H1 (cell line): ENCODE data around the gene XKR8. TPM values are rescaled to one million over a fixed set of nuclear protein-coding genes. Genes with fewer than 3 reads are reported as not detected.

Source experiments
- CTCF ChIA-PET: fragments of 300-600 bp; sonication (Branson Sonifier 250); formaldehyde crosslinking; loops from one replicate; lab custom pipeline; 2021; ENCODE audit not compliant: partially characterized antibody; lab: Charles Lee
- POLR2A ChIA-PET: fragments of 300-600 bp; sonication (Branson Sonifier 250); formaldehyde crosslinking; loops from one replicate; lab custom pipeline; 2021; ENCODE audit warnings: inconsistent platforms; ENCODE audit not compliant: partially characterized antibody; lab: Charles Lee
- DNase-seq, 2 experiments: peaks; one replicate each; pipeline versions ENCODE4 v3.0.0 to v3.0.0-alpha.2; 2010 to 2022; ENCODE audit warnings: low spot score in 2 of 2, low read depth in 1 of 2, mixed read lengths in 1 of 2
- FAIRE-seq: peaks from 2 replicates; lab custom pipeline; 2011; peaks lifted over from hg19 to GRCh38; lab: Jason Lieb, UNC
- H2AFZ ChIP-seq: 2 replicates; pipeline ENCODE4 v1.8.1; 2012; ENCODE audit warnings: low read length, inconsistent platforms
- H2AK5ac ChIP-seq: 2 replicates; pipeline ENCODE4 v1.6.1; 2013; ENCODE audit warnings: low read depth, low read length
- H2BK120ac ChIP-seq: replicated peaks from 2 replicates; pipeline ENCODE3; 2013; ENCODE audit warnings: low read depth, low read length, inconsistent platforms
- H2BK12ac ChIP-seq: 2 replicates; pipeline ENCODE4 v1.6.1; 2013; ENCODE audit warnings: low read depth, low read length
- H2BK15ac ChIP-seq: 2 replicates; pipeline ENCODE4 v1.6.1; 2013; ENCODE audit warnings: low read length
- H2BK20ac ChIP-seq: 2 replicates; pipeline ENCODE4 v1.6.1; 2013; ENCODE audit warnings: low read length
- H2BK5ac ChIP-seq: 2 replicates; pipeline ENCODE4 v1.6.1; 2013; ENCODE audit warnings: low read depth, low read length
- H3K14ac ChIP-seq: 2 replicates; pipeline ENCODE4 v1.6.1; 2013; ENCODE audit warnings: inconsistent platforms; ENCODE audit not compliant: insufficient read length
- H3K18ac ChIP-seq: 2 replicates; pipeline ENCODE4 v1.6.1; 2013; ENCODE audit warnings: low read length; ENCODE audit errors: extremely low read depth
- H3K23ac ChIP-seq: 2 replicates; pipeline ENCODE4 v1.6.1; 2013; ENCODE audit warnings: inconsistent platforms; ENCODE audit not compliant: insufficient read length
- H3K23me2 ChIP-seq: 2 replicates; pipeline ENCODE4 v1.6.1; 2013; ENCODE audit warnings: low read depth, low read length
- H3K27ac ChIP-seq: 2 replicates; pipeline ENCODE4 v1.6.1; 2011; ENCODE audit warnings: low read depth, low read length, inconsistent platforms
- H3K27me3 ChIP-seq, 4 experiments: replicated peaks in 1 of 4; 1 replicate in 1 of 4; 2 replicates in 3 of 4; pipeline versions ENCODE4 v1.6.1 to v1.8.1; 2011 to 2013; ENCODE audit warnings: low read length in 3 of 4, mild to moderate bottlenecking in 3 of 4, inconsistent platforms in 2 of 4, mixed read lengths in 2 of 4, moderate library complexity in 1 of 4; ENCODE audit not compliant: control insufficient read depth in 3 of 4, insufficient read depth in 3 of 4; ENCODE audit errors: extremely low read depth in 1 of 4
- H3K36me3 ChIP-seq, 4 experiments: 2 replicates each; pipeline versions ENCODE4 v1.6.1 to v1.8.1; 2011 to 2013; ENCODE audit warnings: mild to moderate bottlenecking in 4 of 4, low read length in 3 of 4, moderate library complexity in 2 of 4, control low read depth in 1 of 4, inconsistent platforms in 1 of 4; ENCODE audit not compliant: insufficient read depth in 4 of 4, control insufficient read depth in 2 of 4
- H3K4ac ChIP-seq: replicated peaks from 2 replicates; pipeline ENCODE3; 2013; ENCODE audit warnings: low read length, low read depth, mixed read lengths, inconsistent platforms; ENCODE audit not compliant: insufficient read length
- H3K4me1 ChIP-seq, 4 experiments: replicated peaks in 1 of 4; 1 replicate in 1 of 4; 2 replicates in 3 of 4; pipeline versions ENCODE4 v1.6.1 to v1.8.1; 2011 to 2013; ENCODE audit warnings: low read length in 3 of 4, inconsistent platforms in 2 of 4, mixed read lengths in 1 of 4; ENCODE audit not compliant: insufficient read depth in 4 of 4, control insufficient read depth in 3 of 4
- H3K4me2 ChIP-seq, 2 experiments: 2 replicates each; pipeline versions ENCODE4 v1.6.1 to v1.8.1; 2011 to 2013; ENCODE audit warnings: low read depth in 2 of 2, low read length in 2 of 2, control low read depth in 1 of 2, inconsistent platforms in 1 of 2, mild to moderate bottlenecking in 1 of 2; ENCODE audit not compliant: insufficient read depth in 1 of 2
- H3K4me3 ChIP-seq, 4 experiments: fragments of 200-600, 300-600 bp in 1 of 4; sonication (generic), shearing (Covaris generic), sonication (Bioruptor Twin) in 1 of 4; 2 replicates each; pipeline versions ENCODE4 v1.5.1 to v1.8.1; 2011 to 2016; ENCODE audit warnings: low read length in 4 of 4, low read depth in 3 of 4, control low read depth in 2 of 4, inconsistent platforms in 2 of 4, mild to moderate bottlenecking in 2 of 4, mixed read lengths in 1 of 4, moderate library complexity in 1 of 4; ENCODE audit not compliant: insufficient read depth in 2 of 4; ENCODE audit errors: extremely low read depth in 1 of 4
- H3K56ac ChIP-seq: replicated peaks from 2 replicates; pipeline ENCODE3; 2013; ENCODE audit warnings: low read depth, mild to moderate bottlenecking, mixed read lengths, low read length, inconsistent platforms; ENCODE audit not compliant: insufficient read length
- H3K79me1 ChIP-seq: 2 replicates; pipeline ENCODE4 v1.6.1; 2013; ENCODE audit warnings: low read depth, low read length, control low read depth
- H3K79me2 ChIP-seq, 2 experiments: 2 replicates each; pipeline versions ENCODE4 v1.6.1 to v1.8.1; 2012 to 2013; ENCODE audit warnings: low read length in 2 of 2, mild to moderate bottlenecking in 2 of 2, inconsistent platforms in 1 of 2; ENCODE audit not compliant: insufficient read depth in 2 of 2, control insufficient read depth in 1 of 2
- H3K9ac ChIP-seq, 4 experiments: replicated peaks in 1 of 4; 1 replicate in 1 of 4; 2 replicates in 3 of 4; pipeline versions ENCODE4 v1.6.1 to v1.8.1; 2011 to 2013; ENCODE audit warnings: low read depth in 3 of 4, low read length in 3 of 4, control low read depth in 2 of 4, mild to moderate bottlenecking in 2 of 4, moderate library complexity in 2 of 4, inconsistent platforms in 1 of 4; ENCODE audit errors: extremely low read depth in 1 of 4
- H3K9me3 ChIP-seq, 2 experiments: 2 replicates each; pipeline versions ENCODE4 v1.6.1 to v1.8.1; 2012 to 2013; ENCODE audit warnings: mild to moderate bottlenecking in 2 of 2, moderate library complexity in 2 of 2, control low read depth in 1 of 2, inconsistent platforms in 1 of 2, low read depth in 1 of 2, low read length in 1 of 2, mixed read lengths in 1 of 2; ENCODE audit not compliant: insufficient read depth in 2 of 2
- H4K20me1 ChIP-seq, 2 experiments: replicated peaks in 1 of 2; 2 replicates each; pipeline versions ENCODE3 to v1.8.1; 2011 to 2013; ENCODE audit warnings: inconsistent platforms in 2 of 2, low read length in 2 of 2, mild to moderate bottlenecking in 1 of 2; ENCODE audit not compliant: insufficient read depth in 2 of 2, control insufficient read depth in 1 of 2
- H4K5ac ChIP-seq: 2 replicates; pipeline ENCODE4 v1.6.1; 2013; ENCODE audit warnings: low read length, low read depth, mixed read lengths, inconsistent platforms; ENCODE audit not compliant: insufficient read length
- H4K8ac ChIP-seq: 2 replicates; pipeline ENCODE4 v1.8.0; 2013; ENCODE audit warnings: mild to moderate bottlenecking, moderate library complexity, low read length, inconsistent platforms; ENCODE audit not compliant: insufficient read depth; ENCODE audit errors: extremely low read depth
- H4K91ac ChIP-seq: replicated peaks from 2 replicates; pipeline ENCODE3; 2013; ENCODE audit warnings: low read length, mixed read lengths, inconsistent platforms; ENCODE audit not compliant: insufficient read length
- ATF3 ChIP-seq: IDR thresholded peaks from 2 replicates; pipeline ENCODE4 v1.6.1; 2011; ENCODE audit warnings: low read depth, mild to moderate bottlenecking, low read length; ENCODE audit not compliant: insufficient read depth
- CTBP2 ChIP-seq: IDR thresholded peaks from 2 replicates; pipeline ENCODE4 v1.7.0; 2011; ENCODE audit warnings: borderline replicate concordance, mild to moderate bottlenecking, moderate library complexity, mixed read lengths, low read length; ENCODE audit not compliant: insufficient read depth, insufficient read length
- E2F6 ChIP-seq: IDR thresholded peaks from 2 replicates; pipeline ENCODE4 v1.6.1; 2012; ENCODE audit warnings: inconsistent platforms
- EP300 ChIP-seq, 2 experiments: IDR thresholded peaks; 1 replicate in 1 of 2; 2 replicates in 1 of 2; pipeline ENCODE4 v1.6.1; 2011 to 2012; ENCODE audit warnings: low read depth in 2 of 2, low read length in 2 of 2, mild to moderate bottlenecking in 2 of 2, borderline replicate concordance in 1 of 2, inconsistent platforms in 1 of 2, moderate library complexity in 1 of 2
- KDM1A ChIP-seq: fragments of 200-600, 300-600 bp; sonication (generic); IDR thresholded peaks from 2 replicates; pipeline ENCODE4 v1.7.1; 2016; ENCODE audit warnings: mild to moderate bottlenecking, low read length, borderline replicate concordance
- NANOG ChIP-seq: IDR thresholded peaks from 2 replicates; pipeline ENCODE4 v1.6.1; 2011; ENCODE audit warnings: low read length, low read depth, mild to moderate bottlenecking, inconsistent platforms; ENCODE audit not compliant: insufficient read depth, poor library complexity, severe bottlenecking
- POLR2AphosphoS5 ChIP-seq: IDR thresholded peaks from 2 replicates; pipeline ENCODE4 v1.6.1; 2011; ENCODE audit warnings: low read depth, low read length
- POU5F1 ChIP-seq: IDR thresholded peaks from 2 replicates; pipeline ENCODE4 v1.6.1; 2011; ENCODE audit warnings: low read depth, mild to moderate bottlenecking, low read length, moderate library complexity
- RXRA ChIP-seq: IDR thresholded peaks from 2 replicates; pipeline ENCODE4 v1.6.1; 2011; ENCODE audit warnings: low read depth, mild to moderate bottlenecking, low read length, moderate library complexity; ENCODE audit not compliant: insufficient read depth
- SAP30 ChIP-seq: fragments of 300-600 bp; sonication (generic); IDR thresholded peaks from 2 replicates; pipeline ENCODE4 v1.7.1; 2012; ENCODE audit warnings: low read length, moderate library complexity, mild to moderate bottlenecking, inconsistent platforms; ENCODE audit not compliant: insufficient read depth, insufficient replicate concordance
- SP1 ChIP-seq: IDR thresholded peaks from 2 replicates; pipeline ENCODE4 v1.6.1; 2011; ENCODE audit warnings: low read depth, low read length
- SP4 ChIP-seq: IDR thresholded peaks from 2 replicates; pipeline ENCODE4 v1.6.1; 2012; ENCODE audit warnings: low read length, inconsistent platforms
- TBP ChIP-seq: IDR thresholded peaks from 2 replicates; pipeline ENCODE4 v1.6.1; 2011; ENCODE audit warnings: low read depth, low read length, improper control_type of control experiment
- WGBS, 2 experiments: shearing (Covaris generic) in 1 of 2; methylation state at CpG; one replicate each; pipeline versions ENCODE4 v1.1.6 to v1.1.7; 2013 to 2015; ENCODE audit warnings: low lambda C conversion rate in 2 of 2, mixed read lengths in 2 of 2, inconsistent platforms in 1 of 2, low coverage in 1 of 2, missing lambda C conversion rate in 1 of 2; ENCODE audit not compliant: insufficient replicate concordance in 2 of 2, insufficient coverage in 1 of 2, insufficient read length in 1 of 2; ENCODE audit errors: extremely low coverage in 1 of 2, missing lambda C conversion rate in 1 of 2; 5-methylcytosine and 5-hydroxymethylcytosine counted together
- polyA plus RNA-seq, 7 experiments: library from polyadenylated mRNA; depleted of rRNA in 3 of 7; stranded (reverse) in 5 of 7; unstranded in 2 of 7; fragments of >200 nt in 5 of 7; fragments of 200-250 nt in 2 of 7; gene quantifications; 1 replicate in 5 of 7; 2 replicates in 1 of 7; 4 replicates in 1 of 7; pipeline versions ENCODE4 v1.2.1 to v1.2.3, GENCODE V29; 2011 to 2013; ENCODE audit warnings: missing spikeins in 2 of 7, mixed read lengths in 2 of 7
- total RNA-seq: library from RNA; stranded (reverse); fragmentation: NEBNext Ultra II Directional; extraction: Animal tissue kit (Norgen Biotek cat#: 25700); gene quantifications from 2 replicates; pipeline ENCODE4 v1.2.1, GENCODE V29; 2021

The XKR8 gene
- total and polyA plus RNA-seq, 2 of the 8 experiments (the other 6 are each of a cell fraction or from before 2014, with no cell fraction given), result 14.2 to 16.3 TPM

GRCh38 chr1:27993241-27993640 lies 33.5 kb downstream of the XKR8 start:
- Histone ChIP-seq H4K8ac (no peak overlapping the region), H3K23ac (no peak overlapping the region), H4K20me1 (no peaks in the 10 kb centered on the region), H2BK120ac (no peak overlapping the region), H3K27ac (no peak overlapping the region), H2BK12ac (no peak overlapping the region), H3K9me3 (no peaks in the 10 kb centered on the region), H3K4me2 (no peak overlapping the region), H3K4me1 (no peaks in the 10 kb centered on the region), H3K4me3 (no peak overlapping the region), H2BK15ac (no peak overlapping the region), H3K27me3 (no peaks in the 10 kb centered on the region), H3K9ac (no peak overlapping the region), H3K23me2 (no peaks in the 10 kb centered on the region), H4K5ac (no peak overlapping the region), H3K4ac (no peak overlapping the region), H3K79me1 (no peaks in the 10 kb centered on the region), H2AK5ac (no peak overlapping the region), H2AFZ (no peak overlapping the region), H3K36me3 (peaks cover 10 to 62% (median 41%) of the 10 kb centered on the region in 4 experiments), H2BK20ac (no peak overlapping the region), H3K14ac (no peak overlapping the region), H3K79me2 (no peaks in the 10 kb centered on the region), H3K56ac (no peak overlapping the region), H2BK5ac (no peak overlapping the region), H4K91ac (no peak overlapping the region), H3K18ac (no peak overlapping the region)
- TF ChIP-seq EP300 (IDR thresholded peaks at IDR 0.05; ENCODE audit: borderline replicate concordance in 1 of 2, low read depth in 2 of 2, low read length in 2 of 2) (no peak), TBP (no peak), SP4 (no peak), POLR2AphosphoS5 (no peak), RXRA (no peak), CTBP2 (no peak), E2F6 (no peak), ATF3 (no peak), SP1 (no peak), NANOG (no peak), POU5F1 (no peak), KDM1A (no peak), SAP30 (no peak)
- ChIA-PET CTCF (interaction anchor here (0.7 kb wide), 1 partner anchor 32 kb away, joined by 4 read pairs; no protein-coding TSS in a partner anchor), POLR2A (no interaction called here)
- DNase-seq (no peak), FAIRE-seq (no peak)
- 100% methylated on average over 3 of the region's 3 CpGs; no CpG with 5 or more reads in 1 of the 2 experiments for WGBS, 2 experiments
